ENCODE data around the gene PSME1. TPM values are rescaled to one million over a fixed set of nuclear protein-coding genes. Genes with fewer than 3 reads are reported as not detected.
A peak's percentile ranks its signal among the peaks of the same experiment; 100 is the strongest.

PSME1 gene
- total and polyA plus RNA-seq, 4 donors = 63.3 to 237 (median 101) TPM

GRCh38 chr14:24115422-24116127, 20.4 kb upstream of the PSME1 start:
- H3K36me3 ChIP-seq (ENCODE audit: control insufficient read depth in 4 of 4, insufficient read depth in 3 of 4, low read depth in 1 of 4, low read length in 3 of 4) = peaks cover 8 to 26% (median 23%) of the 10 kb centered on the region in 4 donors
- H3K9me3 ChIP-seq (ENCODE audit: control insufficient read depth in 4 of 4, low read length in 3 of 4) = no peaks in the 10 kb centered on the region
- peak overlapping the region; percentile 61 to 91 (median 88) for H3K4me3 ChIP-seq (ENCODE audit: low read depth in 1 of 3, low read length in 3 of 3)
- peak overlapping the region; percentile 96 to 97 for H3K9ac ChIP-seq (ENCODE audit: low read depth in 1 of 2, low read length in 2 of 2)
- DNase-seq (ENCODE audit: low spot score) = no peak
- H3K27ac ChIP-seq (ENCODE audit: low read depth in 1 of 2, low read length in 2 of 2) = peak overlapping the region; percentile 99 to 100
- peaks cover 3 to 47% (median 37%) of the 10 kb centered on the region in 4 donors for H3K4me1 ChIP-seq (ENCODE audit: control insufficient read depth in 4 of 4, insufficient read depth in 4 of 4, low read length in 3 of 4)
- TF ChIP-seq TAF1 (conservative IDR thresholded peaks at IDR 0.05) (peak; percentile 25), JUND (IDR thresholded peaks at IDR 0.05) (no peak)
- TF ChIP-seq, protein P1, sequence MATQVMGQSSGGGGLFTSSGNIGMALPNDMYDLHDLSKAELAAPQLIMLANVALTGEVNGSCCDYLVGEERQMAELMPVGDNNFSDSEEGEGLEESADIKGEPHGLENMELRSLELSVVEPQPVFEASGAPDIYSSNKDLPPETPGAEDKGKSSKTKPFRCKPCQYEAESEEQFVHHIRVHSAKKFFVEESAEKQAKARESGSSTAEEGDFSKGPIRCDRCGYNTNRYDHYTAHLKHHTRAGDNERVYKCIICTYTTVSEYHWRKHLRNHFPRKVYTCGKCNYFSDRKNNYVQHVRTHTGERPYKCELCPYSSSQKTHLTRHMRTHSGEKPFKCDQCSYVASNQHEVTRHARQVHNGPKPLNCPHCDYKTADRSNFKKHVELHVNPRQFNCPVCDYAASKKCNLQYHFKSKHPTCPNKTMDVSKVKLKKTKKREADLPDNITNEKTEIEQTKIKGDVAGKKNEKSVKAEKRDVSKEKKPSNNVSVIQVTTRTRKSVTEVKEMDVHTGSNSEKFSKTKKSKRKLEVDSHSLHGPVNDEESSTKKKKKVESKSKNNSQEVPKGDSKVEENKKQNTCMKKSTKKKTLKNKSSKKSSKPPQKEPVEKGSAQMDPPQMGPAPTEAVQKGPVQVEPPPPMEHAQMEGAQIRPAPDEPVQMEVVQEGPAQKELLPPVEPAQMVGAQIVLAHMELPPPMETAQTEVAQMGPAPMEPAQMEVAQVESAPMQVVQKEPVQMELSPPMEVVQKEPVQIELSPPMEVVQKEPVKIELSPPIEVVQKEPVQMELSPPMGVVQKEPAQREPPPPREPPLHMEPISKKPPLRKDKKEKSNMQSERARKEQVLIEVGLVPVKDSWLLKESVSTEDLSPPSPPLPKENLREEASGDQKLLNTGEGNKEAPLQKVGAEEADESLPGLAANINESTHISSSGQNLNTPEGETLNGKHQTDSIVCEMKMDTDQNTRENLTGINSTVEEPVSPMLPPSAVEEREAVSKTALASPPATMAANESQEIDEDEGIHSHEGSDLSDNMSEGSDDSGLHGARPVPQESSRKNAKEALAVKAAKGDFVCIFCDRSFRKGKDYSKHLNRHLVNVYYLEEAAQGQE (IDR thresholded peaks at IDR 0.05) = peak; percentile 9
- 2% methylated on average over 14 of the region's 14 CpGs for WGBS
- H3K27me3 ChIP-seq (ENCODE audit: control insufficient read depth in 4 of 4, insufficient read depth in 4 of 4, low read length in 3 of 4) = no peaks in the 10 kb centered on the region

DNA sequence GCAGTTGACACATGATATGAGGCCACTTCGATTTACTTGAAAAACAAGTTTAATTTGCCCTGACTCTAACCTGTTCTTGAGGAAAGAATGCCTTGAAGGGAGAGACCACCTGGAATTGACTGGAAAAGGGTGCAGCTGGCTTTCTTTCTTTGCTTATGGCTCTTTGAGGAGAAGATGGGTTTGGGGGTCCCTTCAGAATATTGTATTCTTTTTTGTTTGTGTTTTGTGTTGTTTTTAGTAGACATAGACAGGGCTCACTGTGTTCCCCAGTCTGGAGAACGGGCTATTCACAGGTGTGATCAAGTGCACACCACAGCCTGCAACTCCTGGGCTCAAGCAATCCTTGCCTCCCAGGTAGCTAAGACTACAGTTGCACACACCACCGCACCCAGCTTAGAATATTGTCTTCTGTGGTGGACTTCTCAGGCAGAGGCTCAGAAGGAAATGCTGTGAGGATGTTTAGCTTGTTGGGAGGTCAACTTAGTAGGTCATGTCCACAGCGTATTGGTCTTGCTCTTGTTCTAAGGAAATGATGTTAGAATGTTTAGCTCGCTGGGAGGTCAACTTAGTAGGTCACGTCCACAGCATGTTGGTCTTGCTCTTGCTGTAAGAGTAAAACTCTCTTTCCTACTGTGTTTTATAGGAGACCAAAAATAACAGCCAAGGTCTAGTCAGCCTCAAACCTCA, 19.7 kb upstream of the PSME1 start:
- peak overlapping the region; percentile 99 to 100 for H3K27ac ChIP-seq (ENCODE audit: low read depth in 1 of 2, low read length in 2 of 2)
- no peak for DNase-seq (ENCODE audit: low spot score)
- H3K9me3 ChIP-seq (ENCODE audit: control insufficient read depth in 4 of 4, low read length in 3 of 4) = no peaks in the 10 kb centered on the region
- H3K27me3 ChIP-seq (ENCODE audit: control insufficient read depth in 4 of 4, insufficient read depth in 4 of 4, low read length in 3 of 4) = no peaks in the 10 kb centered on the region
- peaks cover 15 to 33% (median 30%) of the 10 kb centered on the region in 4 donors for H3K36me3 ChIP-seq (ENCODE audit: control insufficient read depth in 4 of 4, insufficient read depth in 3 of 4, low read depth in 1 of 4, low read length in 3 of 4)
- peaks cover 3 to 40% (median 33%) of the 10 kb centered on the region in 4 donors for H3K4me1 ChIP-seq (ENCODE audit: control insufficient read depth in 4 of 4, insufficient read depth in 4 of 4, low read length in 3 of 4)
- peak overlapping the region; percentile 61 to 91 (median 88) for H3K4me3 ChIP-seq (ENCODE audit: low read depth in 1 of 3, low read length in 3 of 3)
- peak overlapping the region; percentile 96 to 97 for H3K9ac ChIP-seq (ENCODE audit: low read depth in 1 of 2, low read length in 2 of 2)
- WGBS = 30% methylated on average over 6 of the region's 6 CpGs
- TF ChIP-seq YY1 (IDR thresholded peaks at IDR 0.05) (no peak), FOXA2 (IDR thresholded peaks at IDR 0.05) (no peak), FOXA1 (IDR thresholded peaks at IDR 0.05) (no peak), RAD21 (IDR thresholded peaks at IDR 0.05) (no peak), GABPA (IDR thresholded peaks at IDR 0.05 in 1 of 2, conservative IDR thresholded peaks at IDR 0.05 in 1 of 2) (no peak), SP1 (IDR thresholded peaks at IDR 0.05) (no peak), RXRA (IDR thresholded peaks at IDR 0.05) (no peak), HNF4G (IDR thresholded peaks at IDR 0.05) (no peak), TAF1 (conservative IDR thresholded peaks at IDR 0.05) (no peak), JUND (IDR thresholded peaks at IDR 0.05) (no peak), EGR1 (IDR thresholded peaks at IDR 0.05; ENCODE audit: low read depth in 2 of 2) (no peak), NR2F2 (IDR thresholded peaks at IDR 0.05) (no peak), CTCF (IDR thresholded peaks at IDR 0.05; ENCODE audit: low read depth, low read length, missing input control) (no peak), ZBTB33 (IDR thresholded peaks at IDR 0.05) (no peak), HNF4A (conservative IDR thresholded peaks at IDR 0.05) (no peak)
- TF ChIP-seq, protein P2, sequence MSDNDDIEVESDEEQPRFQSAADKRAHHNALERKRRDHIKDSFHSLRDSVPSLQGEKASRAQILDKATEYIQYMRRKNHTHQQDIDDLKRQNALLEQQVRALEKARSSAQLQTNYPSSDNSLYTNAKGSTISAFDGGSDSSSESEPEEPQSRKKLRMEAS (IDR thresholded peaks at IDR 0.05) = no peak
- TF ChIP-seq, protein P1 (IDR thresholded peaks at IDR 0.05) = no peak
- TF ChIP-seq, protein P3, sequence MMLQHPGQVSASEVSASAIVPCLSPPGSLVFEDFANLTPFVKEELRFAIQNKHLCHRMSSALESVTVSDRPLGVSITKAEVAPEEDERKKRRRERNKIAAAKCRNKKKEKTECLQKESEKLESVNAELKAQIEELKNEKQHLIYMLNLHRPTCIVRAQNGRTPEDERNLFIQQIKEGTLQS (IDR thresholded peaks at IDR 0.05) = no peak
